ENCODE measurements around the gene PSMB2.
"Not testable (repeated sequence)": the region's sequence is repeated elsewhere in the genome, so short reads cannot be mapped to it uniquely, and the experiment has no call there.

The PSMB2 gene

GRCh38 chr1:35641233-35641866, at the start of gene PSMB2:
Gene PSMB2, minus strand, starts transcription at chr1:35641526. Its CDS starts 94 bp downstream, at chr1:35641432.
- DNase-seq = peak; percentile 96

GRCh38 chr1:35691080-35691479, 49.8 kb upstream of the PSMB2 start:
- DNase-seq = no peak

- not testable (repeated sequence) for DNase-seq
Observed at GRCh38 chr1:35690103-35690502, 48.8 kb upstream of the PSMB2 start.

- DNase-seq = no peak
Observed at GRCh38 chr1:35688161-35688560, 46.8 kb upstream of the PSMB2 start.

GRCh38 chr1:35683012-35683411, 41.7 kb upstream of the PSMB2 start:
- DNase-seq = no peak

GRCh38 chr1:35680271-35680670, 38.9 kb upstream of the PSMB2 start:
- no peak for DNase-seq

GRCh38 chr1:35675773-35676172, 34.4 kb upstream of the PSMB2 start:
- no peak for DNase-seq

- no peak for DNase-seq
Observed at GRCh38 chr1:35674111-35674510, 32.8 kb upstream of the PSMB2 start.

- no peak for DNase-seq
Observed at GRCh38 chr1:35672116-35672515, 30.8 kb upstream of the PSMB2 start.

GRCh38 chr1:35668506-35668905, 27.2 kb upstream of the PSMB2 start:
- DNase-seq = no peak

GRCh38 chr1:35666916-35667315, 25.6 kb upstream of the PSMB2 start:
- DNase-seq = no peak

GRCh38 chr1:35666216-35666615, 24.9 kb upstream of the PSMB2 start:
- no peak for DNase-seq

GRCh38 chr1:35663434-35663833, 22.1 kb upstream of the PSMB2 start:
- no peak for DNase-seq

GRCh38 chr1:35661474-35661795, 20.1 kb upstream of the PSMB2 start:
- no peak for DNase-seq

- no peak for DNase-seq
Observed at GRCh38 chr1:35660581-35661473, 19.5 kb upstream of the PSMB2 start.

- no peak for DNase-seq
Observed at GRCh38 chr1:35659589-35659988, 18.3 kb upstream of the PSMB2 start.

- DNase-seq = no peak
Observed at GRCh38 chr1:35657851-35658250, 16.5 kb upstream of the PSMB2 start.

GRCh38 chr1:35656863-35657232, 15.5 kb upstream of the PSMB2 start:
- no peak for DNase-seq

GRCh38 chr1:35656148-35656862, 15.0 kb upstream of the PSMB2 start:
- DNase-seq = no peak

- no peak for DNase-seq
Observed at GRCh38 chr1:35655196-35655595, 13.9 kb upstream of the PSMB2 start.

- no peak for DNase-seq
Observed at GRCh38 chr1:35650416-35650815, 9.1 kb upstream of the PSMB2 start.

- no peak for DNase-seq
Observed at GRCh38 chr1:35646043-35646442, 4.7 kb upstream of the PSMB2 start.

GRCh38 chr1:35644204-35644603, 2.9 kb upstream of the PSMB2 start:
- DNase-seq = no peak

- peak; percentile 16 for DNase-seq
Observed at GRCh38 chr1:35642471-35642955, 1.2 kb upstream of the PSMB2 start.

All from CD4-positive, alpha-beta T cell treated with Interleukin-17A for 1 hour (primary cell).